Thyroid gland (tissue), 4 donors: ENCODE data around the gene RETREG1.

Experiments
- CTCF ChIP-seq, 6 experiments: fragments of 200-600 bp in 3 of 6; fragments of 450-650 bp in 3 of 6; sonication (generic) in 3 of 6; IDR thresholded peaks; one replicate each; pipeline ENCODE4 v1.5.1; 2016 to 2019; ENCODE audit warnings: antibody characterized with exemption in 6 of 6, mild to moderate bottlenecking in 2 of 6, inconsistent platforms in 1 of 6, moderate library complexity in 1 of 6
- POLR2A ChIP-seq, 2 donors: fragments of 450-650 bp; IDR thresholded peaks; one replicate each; pipeline ENCODE4 v1.6.1; 2017; ENCODE audit warnings: antibody characterized with exemption in 2 of 2, mild to moderate bottlenecking in 2 of 2, moderate library complexity in 1 of 2

- TF ChIP-seq CTCF (IDR thresholded peaks at IDR 0.05) (no peak), POLR2A (IDR thresholded peaks at IDR 0.05) (no peak)
Observed at GRCh38 chr5:16493261-16493660, 123.5 kb downstream of the RETREG1 start.
